Kidney epithelial cell (primary cell): ENCODE data around the gene TM2D3. TPM values are rescaled to one million over a fixed set of nuclear protein-coding genes. Genes with fewer than 3 reads are reported as not detected.

Experiments used
- DNase-seq: peaks from one replicate; pipeline ENCODE4 v3.0.0-alpha.2; 2010; ENCODE audit warnings: low read depth
- H3K27me3 ChIP-seq: 2 replicates; pipeline ENCODE4 v1.6.0; 2011; ENCODE audit warnings: low read length; ENCODE audit not compliant: control insufficient read depth, insufficient read depth
- H3K36me3 ChIP-seq: 2 replicates; pipeline ENCODE4 v1.5.1; 2011; ENCODE audit warnings: low read length; ENCODE audit not compliant: control insufficient read depth, insufficient read depth
- H3K4me3 ChIP-seq: 2 replicates; pipeline ENCODE4 v1.5.1; 2011; ENCODE audit warnings: low read depth, mild to moderate bottlenecking, control low read depth, low read length
- CTCF ChIP-seq: IDR thresholded peaks from 2 replicates; pipeline ENCODE4 v1.5.1; 2011; ENCODE audit warnings: mild to moderate bottlenecking, moderate library complexity, low read length, control low read depth, inconsistent platforms; ENCODE audit not compliant: insufficient read depth, poor library complexity, severe bottlenecking
- total RNA-seq: library from RNA; depleted of rRNA; stranded (reverse); fragments of >200 nt; gene quantifications from 2 replicates; pipeline ENCODE4 v1.2.3, GENCODE V29; 2015

TM2D3 gene
- total RNA-seq, 1 donor from 2014 or later: 30.0 TPM

GRCh38 chr15:101625184-101625583 is 27.0 kb downstream of the TM2D3 start:
- no peaks in the 10 kb centered on the region for H3K36me3 ChIP-seq
- no peaks in the 10 kb centered on the region for H3K27me3 ChIP-seq
- no peak overlapping the region for H3K4me3 ChIP-seq
- TF ChIP-seq CTCF: no peak
- no peak for DNase-seq

GRCh38 chr15:101623367-101624304 is 28.5 kb downstream of the TM2D3 start:
- H3K4me3 ChIP-seq: no peak overlapping the region
- TF ChIP-seq CTCF: no peak
- H3K27me3 ChIP-seq: no peaks in the 10 kb centered on the region
- H3K36me3 ChIP-seq: no peaks in the 10 kb centered on the region
- DNase-seq: no peak

- H3K27me3 ChIP-seq: no peaks in the 10 kb centered on the region
- no peak overlapping the region for H3K4me3 ChIP-seq
- no peak for DNase-seq
- H3K36me3 ChIP-seq: no peaks in the 10 kb centered on the region
- no peak for TF ChIP-seq CTCF
Measured at GRCh38 chr15:101621961-101622360, 30.2 kb downstream of the TM2D3 start.

GRCh38 chr15:101620671-101621070 is 31.5 kb downstream of the TM2D3 start:
- no peaks in the 10 kb centered on the region for H3K27me3 ChIP-seq
- no peaks in the 10 kb centered on the region for H3K36me3 ChIP-seq
- DNase-seq: no peak
- H3K4me3 ChIP-seq: no peak overlapping the region
- no peak for TF ChIP-seq CTCF

GRCh38 chr15:101619615-101619865 is 32.6 kb downstream of the TM2D3 start:
- no peak for DNase-seq
- TF ChIP-seq CTCF: no peak
- no peaks in the 10 kb centered on the region for H3K27me3 ChIP-seq
- H3K4me3 ChIP-seq: no peak overlapping the region
- no peaks in the 10 kb centered on the region for H3K36me3 ChIP-seq

GRCh38 chr15:101618851-101619614 is 33.1 kb downstream of the TM2D3 start:
- DNase-seq: no peak
- no peak overlapping the region for H3K4me3 ChIP-seq
- H3K27me3 ChIP-seq: peaks cover 4% of the 10 kb centered on the region
- H3K36me3 ChIP-seq: no peaks in the 10 kb centered on the region
- TF ChIP-seq CTCF: no peak
